Measurements from ENCODE around the gene SLC35E2B.
A peak's percentile ranks its signal among the peaks of the same experiment; 100 is the strongest.
"Not testable (repeated sequence)": the region's sequence is repeated elsewhere in the genome, so short reads cannot be mapped to it uniquely, and the experiment has no call there.

The SLC35E2B gene

GRCh38 chr1:1637479-1637875 lies 55.1 kb downstream of the SLC35E2B start:
- not testable (repeated sequence) for DNase-seq

GRCh38 chr1:1636621-1637478 lies 55.7 kb downstream of the SLC35E2B start:
- not testable (repeated sequence) for DNase-seq

GRCh38 chr1:1634613-1635012 lies 58.0 kb downstream of the SLC35E2B start:
- DNase-seq = not testable (repeated sequence)

GRCh38 chr1:1633409-1633808 lies 59.2 kb downstream of the SLC35E2B start:
- not testable (repeated sequence) for DNase-seq

- DNase-seq = no peak
These were observed 60.7 kb downstream of the SLC35E2B start, which contains the start of gene MMP23B for GRCh38 chr1:1631782-1632420. Gene MMP23B (plus strand): TSS chr1:1632173. CDS start chr1:1632219, 46 bp downstream.

GRCh38 chr1:1630965-1631781 lies 61.4 kb downstream of the SLC35E2B start:
- no peak for DNase-seq

- no peak for DNase-seq
These were observed 62.2 kb downstream of the SLC35E2B start for GRCh38 chr1:1630191-1630964.

- DNase-seq = no peak
These were observed 63.0 kb downstream of the SLC35E2B start for GRCh38 chr1:1629430-1630190.

- DNase-seq = peak in 1 of 2 experiments; percentile 3
These were observed 63.7 kb downstream of the SLC35E2B start for GRCh38 chr1:1628754-1629429.

- no peak for DNase-seq
These were observed 64.5 kb downstream of the SLC35E2B start for GRCh38 chr1:1627829-1628753.

- DNase-seq = no peak
These were observed 65.2 kb downstream of the SLC35E2B start for GRCh38 chr1:1627261-1627828.

- DNase-seq = no peak
These were observed 66.1 kb downstream of the SLC35E2B start for GRCh38 chr1:1626207-1627141.

GRCh38 chr1:1625824-1626206 lies 66.8 kb downstream of the SLC35E2B start:
- DNase-seq = no peak

- no peak for DNase-seq
These were observed 67.2 kb downstream of the SLC35E2B start for GRCh38 chr1:1625404-1625775.

- no peak for DNase-seq
These were observed 67.9 kb downstream of the SLC35E2B start for GRCh38 chr1:1624443-1625403.

- DNase-seq = no peak
These were observed 68.8 kb downstream of the SLC35E2B start for GRCh38 chr1:1623631-1624442.

Measured in SW 1271 (cell line).